GM19025 (cell line): Measurements from ENCODE around the gene KIF6.

ENCODE experiments used
- ATAC-seq: cut with Tn5 transposase; IDR thresholded peaks from one replicate; pipeline ENCODE4 v1.9.1; 2021; ENCODE audit warnings: mild to moderate bottlenecking, low read depth, moderate library complexity; ENCODE audit not compliant: unreplicated experiment

KIF6 gene

DNA sequence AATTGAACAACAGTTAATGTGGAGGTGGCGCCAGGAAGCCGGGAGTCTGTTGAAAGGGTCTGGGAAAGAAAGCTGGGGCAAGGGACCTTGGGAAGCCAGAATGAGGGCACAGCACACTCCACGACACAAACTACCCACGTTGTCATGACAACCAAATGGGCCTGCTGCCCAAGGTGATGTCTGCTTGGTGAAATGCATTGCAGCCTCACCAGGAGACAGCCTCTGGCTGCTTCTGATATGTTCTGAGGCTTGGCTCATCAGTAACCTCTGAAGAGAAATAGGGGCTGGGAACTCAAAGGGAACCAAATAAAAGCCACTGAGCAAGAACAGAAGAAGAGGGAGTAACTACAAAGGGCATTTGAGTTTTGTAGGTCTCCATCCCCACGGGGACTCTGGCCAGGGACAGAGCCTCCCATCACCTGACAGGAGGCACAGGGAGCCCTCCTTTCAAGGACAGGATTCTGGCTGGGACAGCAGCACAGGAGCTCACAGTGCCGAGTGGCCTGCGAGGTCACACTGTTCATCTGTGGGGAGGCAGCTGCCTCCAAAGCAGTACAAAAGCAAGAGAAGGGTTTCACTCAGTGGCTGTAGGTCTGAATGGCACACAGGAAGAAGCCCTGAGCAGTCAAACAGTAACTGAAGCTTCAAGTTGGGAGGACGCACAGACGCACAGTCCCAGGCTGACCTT is 358.1 kb downstream of the KIF6 start:
- ATAC-seq: no peak

GRCh38 chr6:39365281-39366074 is 359.7 kb downstream of the KIF6 start:
- no peak for ATAC-seq

GRCh38 chr6:39363280-39363679 is 361.9 kb downstream of the KIF6 start:
- ATAC-seq: no peak

- ATAC-seq: no peak
These were observed 362.7 kb downstream of the KIF6 start for GRCh38 chr6:39362487-39362865.

- peak; percentile 60 for ATAC-seq
These were observed 363.3 kb downstream of the KIF6 start for GRCh38 chr6:39361657-39362486.

DNA sequence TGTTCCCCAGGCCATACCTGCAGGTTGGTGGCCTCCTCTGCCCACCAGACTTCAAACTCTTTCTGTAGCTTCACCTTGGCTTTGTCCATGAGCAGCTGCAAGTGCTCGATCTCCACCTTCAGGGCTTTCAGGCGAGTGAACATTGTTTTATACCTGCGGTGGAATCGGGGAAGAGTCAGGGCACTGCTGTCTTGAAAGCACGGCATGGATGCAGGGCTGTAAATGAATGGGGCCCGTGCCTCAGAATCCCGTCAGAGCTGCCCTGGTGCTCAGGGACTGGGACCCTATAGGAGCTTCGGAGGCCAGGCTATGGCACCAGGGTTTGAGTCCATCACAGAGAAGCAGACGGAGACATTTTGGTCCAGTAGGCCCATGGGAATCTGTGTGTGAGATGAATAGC is 364.8 kb downstream of the KIF6 start:
- no peak for ATAC-seq

GRCh38 chr6:39357998-39358686 is 367.1 kb downstream of the KIF6 start:
- ATAC-seq: no peak

- ATAC-seq: no peak
These were observed 371.4 kb downstream of the KIF6 start for GRCh38 chr6:39353698-39354315.

- no peak for ATAC-seq
These were observed 374.3 kb downstream of the KIF6 start for GRCh38 chr6:39350723-39351505.

- ATAC-seq: no peak
These were observed 376.5 kb downstream of the KIF6 start for GRCh38 chr6:39348740-39349139.

GRCh38 chr6:39347906-39348585 is 377.2 kb downstream of the KIF6 start:
- ATAC-seq: no peak

DNA sequence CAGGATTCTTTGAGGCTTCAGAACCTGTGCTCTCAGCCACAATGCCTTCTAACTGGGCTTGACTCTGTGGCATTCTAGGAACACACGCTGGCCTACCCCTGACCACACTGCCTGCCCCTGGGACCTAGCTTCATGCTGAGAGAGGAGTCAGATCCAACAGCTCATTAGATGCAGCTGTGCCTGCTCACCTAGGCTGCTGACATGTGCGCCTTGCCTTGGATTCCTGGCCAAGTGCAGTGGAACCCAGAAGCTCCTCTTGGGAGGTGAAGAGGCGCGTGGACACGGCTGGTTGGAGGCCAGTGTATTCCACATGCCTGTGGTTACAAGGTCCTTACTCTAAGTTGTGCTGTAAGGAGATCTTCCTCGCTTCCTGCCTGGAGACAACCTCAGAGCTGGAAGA is 378.0 kb downstream of the KIF6 start:
- no peak for ATAC-seq

DNA sequence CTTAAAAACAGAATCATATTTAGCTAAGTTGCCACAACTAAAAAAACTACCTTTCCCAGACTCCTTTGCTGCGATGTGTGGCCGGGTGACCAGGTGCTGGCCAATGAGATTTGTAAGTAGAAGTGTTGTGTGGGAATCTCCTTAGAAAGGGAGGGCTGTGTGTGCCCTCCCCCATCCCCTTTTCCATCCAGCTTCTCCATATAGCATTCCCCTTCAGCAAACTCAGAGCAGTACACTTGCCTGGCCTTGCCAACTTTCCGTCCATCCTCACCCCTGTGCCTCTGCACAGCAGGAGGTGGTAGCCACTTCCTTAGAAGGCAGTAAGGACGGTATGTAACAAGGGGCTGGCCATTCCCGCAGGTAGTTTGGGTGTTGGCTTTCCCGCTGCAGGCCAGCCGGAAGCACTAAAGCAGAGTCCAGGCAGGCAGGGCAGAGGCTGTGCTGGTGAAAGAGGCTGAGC is 380.4 kb downstream of the KIF6 start:
- no peak for ATAC-seq

- no peak for ATAC-seq
These were observed 381.8 kb downstream of the KIF6 start for GRCh38 chr6:39343396-39343870.

GRCh38 chr6:39342692-39343395 is 382.4 kb downstream of the KIF6 start:
- ATAC-seq: no peak

- ATAC-seq: no peak
These were observed 383.3 kb downstream of the KIF6 start for GRCh38 chr6:39341937-39342336.

DNA sequence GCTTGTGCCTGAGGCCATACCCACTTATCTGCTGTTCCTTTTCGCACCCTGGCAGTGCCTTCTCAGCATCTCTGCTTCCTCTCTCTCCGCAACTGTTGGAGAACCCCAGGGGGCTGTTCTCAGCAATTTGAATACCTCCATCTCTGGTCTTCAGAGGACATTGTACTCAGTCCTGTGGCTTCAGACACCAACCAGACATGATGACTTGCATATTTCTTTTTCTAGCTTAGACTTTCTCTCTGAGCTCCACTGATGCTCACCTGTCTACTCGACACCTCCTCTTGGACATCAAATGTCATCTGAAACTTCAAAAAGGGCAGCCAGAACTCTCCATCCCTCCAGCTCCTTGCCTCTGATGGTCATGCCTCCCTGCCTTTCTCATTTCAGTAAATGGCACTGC is 383.9 kb downstream of the KIF6 start:
- ATAC-seq: no peak
